Gastroesophageal sphincter (tissue), 3 donors: Measurements from ENCODE around the gene IL25.

ENCODE experiments used
- EP300 ChIP-seq: sonication (generic); formaldehyde crosslinking; IDR thresholded peaks from one replicate; pipeline ENCODE4 v1.6.1; 2017; ENCODE audit warnings: antibody characterized with exemption, mild to moderate bottlenecking
- POLR2A ChIP-seq, 2 donors: fragments of 450-650 bp; IDR thresholded peaks; one replicate each; pipeline ENCODE4 v1.6.1; 2017; ENCODE audit warnings: antibody characterized with exemption in 2 of 2, mild to moderate bottlenecking in 2 of 2, moderate library complexity in 1 of 2
- POLR2AphosphoS5 ChIP-seq: sonication (generic); formaldehyde crosslinking; IDR thresholded peaks from one replicate; pipeline ENCODE4 v1.6.1; 2017; ENCODE audit warnings: antibody characterized with exemption
- TF ChIP-seq, protein P1 (sequence below), 4 experiments: fragments of 200-600 bp in 2 of 4; fragments of 450-650 bp in 2 of 4; sonication (generic) in 1 of 4; IDR thresholded peaks; one replicate each; pipeline ENCODE4 v1.5.1; 2017 to 2019; ENCODE audit warnings: antibody characterized with exemption in 4 of 4, mild to moderate bottlenecking in 2 of 4, moderate library complexity in 2 of 4

- TF ChIP-seq, protein P1, sequence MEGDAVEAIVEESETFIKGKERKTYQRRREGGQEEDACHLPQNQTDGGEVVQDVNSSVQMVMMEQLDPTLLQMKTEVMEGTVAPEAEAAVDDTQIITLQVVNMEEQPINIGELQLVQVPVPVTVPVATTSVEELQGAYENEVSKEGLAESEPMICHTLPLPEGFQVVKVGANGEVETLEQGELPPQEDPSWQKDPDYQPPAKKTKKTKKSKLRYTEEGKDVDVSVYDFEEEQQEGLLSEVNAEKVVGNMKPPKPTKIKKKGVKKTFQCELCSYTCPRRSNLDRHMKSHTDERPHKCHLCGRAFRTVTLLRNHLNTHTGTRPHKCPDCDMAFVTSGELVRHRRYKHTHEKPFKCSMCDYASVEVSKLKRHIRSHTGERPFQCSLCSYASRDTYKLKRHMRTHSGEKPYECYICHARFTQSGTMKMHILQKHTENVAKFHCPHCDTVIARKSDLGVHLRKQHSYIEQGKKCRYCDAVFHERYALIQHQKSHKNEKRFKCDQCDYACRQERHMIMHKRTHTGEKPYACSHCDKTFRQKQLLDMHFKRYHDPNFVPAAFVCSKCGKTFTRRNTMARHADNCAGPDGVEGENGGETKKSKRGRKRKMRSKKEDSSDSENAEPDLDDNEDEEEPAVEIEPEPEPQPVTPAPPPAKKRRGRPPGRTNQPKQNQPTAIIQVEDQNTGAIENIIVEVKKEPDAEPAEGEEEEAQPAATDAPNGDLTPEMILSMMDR (IDR thresholded peaks at IDR 0.05): no peak
- no peak for TF ChIP-seq POLR2AphosphoS5
- TF ChIP-seq POLR2A (IDR thresholded peaks at IDR 0.05): no peak
- TF ChIP-seq EP300: no peak
Measured at GRCh38 chr14:23418021-23418420, 45.4 kb downstream of the IL25 start.
